Glutamatergic neuron (in vitro differentiated cells): ENCODE measurements around the gene MEIS1. TPM values are rescaled to one million over a fixed set of nuclear protein-coding genes. Genes with fewer than 3 reads are reported as not detected.

Experiments used
- DNase-seq: peaks from one replicate; pipeline ENCODE4 v3.0.0; 2022
- H3K27ac Mint-ChIP-seq: one replicate; pipeline ENCODE4 v1.8.0; 2020; ENCODE audit warnings: mild to moderate bottlenecking, mixed read lengths, inconsistent platforms; ENCODE audit not compliant: unreplicated experiment
- H3K27me3 Mint-ChIP-seq: one replicate; pipeline ENCODE4 v1.8.0; 2020; ENCODE audit warnings: mild to moderate bottlenecking, moderate library complexity, mixed read lengths, inconsistent platforms; ENCODE audit not compliant: unreplicated experiment
- H3K36me3 Mint-ChIP-seq: one replicate; pipeline ENCODE4 v1.8.0; 2020; ENCODE audit warnings: mild to moderate bottlenecking, mixed read lengths, inconsistent platforms; ENCODE audit not compliant: unreplicated experiment
- H3K4me1 Mint-ChIP-seq: one replicate; pipeline ENCODE4 v1.8.0; 2020; ENCODE audit warnings: mild to moderate bottlenecking, low read depth, mixed read lengths, inconsistent platforms; ENCODE audit not compliant: unreplicated experiment
- H3K4me3 Mint-ChIP-seq: one replicate; pipeline ENCODE4 v1.8.0; 2020; ENCODE audit warnings: mild to moderate bottlenecking, mixed read lengths, inconsistent platforms; ENCODE audit not compliant: unreplicated experiment
- H3K9me3 Mint-ChIP-seq: one replicate; pipeline ENCODE4 v1.8.0; 2020; ENCODE audit warnings: mild to moderate bottlenecking, moderate library complexity, mixed read lengths, inconsistent platforms; ENCODE audit not compliant: unreplicated experiment
- CTCF ChIP-seq: fragments of 200-600 bp; sonication (generic); IDR thresholded peaks from one replicate; pipeline ENCODE4 v1.5.0; 2021; ENCODE audit not compliant: partially characterized antibody, unreplicated experiment
- total RNA-seq: library from RNA; stranded (reverse); fragmentation: NEBNext Ultra II Directional; extraction: Animal tissue kit (Norgen Biotek cat#: 25700); gene quantifications from one replicate; pipeline ENCODE4 v1.2.1, GENCODE V29; 2021; ENCODE audit not compliant: unreplicated experiment

Gene MEIS1
- total RNA-seq, 1 donor from 2014 or later: 4.8 TPM

- Mint-ChIP-seq H3K4me1 (peaks cover 2% of the 10 kb centered on the region), H3K4me3 (no peak overlapping the region), H3K9me3 (no peaks in the 10 kb centered on the region), H3K36me3 (no peaks in the 10 kb centered on the region), H3K27me3 (no peaks in the 10 kb centered on the region), H3K27ac (no peak overlapping the region)
- DNase-seq: peak; percentile 34
- no peak for TF ChIP-seq CTCF
Measured at GRCh38 chr2:66587216-66587615, 152.3 kb downstream of the MEIS1 start.

- H3K36me3 Mint-ChIP-seq: no peaks in the 10 kb centered on the region
- H3K4me1 Mint-ChIP-seq: no peaks in the 10 kb centered on the region
- no peak for DNase-seq
- no peak overlapping the region for H3K4me3 Mint-ChIP-seq
- H3K27ac Mint-ChIP-seq: no peak overlapping the region
- H3K27me3 Mint-ChIP-seq: peaks cover 2% of the 10 kb centered on the region
- H3K9me3 Mint-ChIP-seq: no peaks in the 10 kb centered on the region
- TF ChIP-seq CTCF: no peak
Measured at GRCh38 chr2:66594001-66594400, 159.1 kb downstream of the MEIS1 start.

GRCh38 chr2:66595556-66595955 lies 160.6 kb downstream of the MEIS1 start:
- no peak for TF ChIP-seq CTCF
- Mint-ChIP-seq H3K36me3 (no peaks in the 10 kb centered on the region), H3K4me3 (no peak overlapping the region), H3K4me1 (no peaks in the 10 kb centered on the region), H3K9me3 (peaks cover 2% of the 10 kb centered on the region), H3K27me3 (peaks cover 3% of the 10 kb centered on the region), H3K27ac (no peak overlapping the region)
- no peak for DNase-seq

GRCh38 chr2:66596256-66596655 lies 161.3 kb downstream of the MEIS1 start:
- Mint-ChIP-seq H3K4me3 (no peak overlapping the region), H3K36me3 (no peaks in the 10 kb centered on the region), H3K27ac (no peak overlapping the region), H3K27me3 (peaks cover 3% of the 10 kb centered on the region), H3K4me1 (no peaks in the 10 kb centered on the region), H3K9me3 (peaks cover 2% of the 10 kb centered on the region)
- TF ChIP-seq CTCF: no peak
- no peak for DNase-seq

- TF ChIP-seq CTCF: no peak
- Mint-ChIP-seq H3K4me1 (no peaks in the 10 kb centered on the region), H3K36me3 (no peaks in the 10 kb centered on the region), H3K27ac (no peak overlapping the region), H3K27me3 (peaks cover 3% of the 10 kb centered on the region), H3K9me3 (peaks cover 2% of the 10 kb centered on the region), H3K4me3 (no peak overlapping the region)
- no peak for DNase-seq
Measured at GRCh38 chr2:66601624-66602023, 166.7 kb downstream of the MEIS1 start.
